HG03025 (cell line): ENCODE results near the gene WNK1.

Source experiments
- ATAC-seq: cut with Tn5 transposase; IDR thresholded peaks from one replicate; pipeline ENCODE4 v1.9.1; 2021; ENCODE audit warnings: mild to moderate bottlenecking, moderate library complexity; ENCODE audit not compliant: unreplicated experiment, low FRiP score

The WNK1 gene

GRCh38 chr12:938810-939209 is 186.4 kb downstream of the WNK1 start:
- no peak for ATAC-seq

DNA sequence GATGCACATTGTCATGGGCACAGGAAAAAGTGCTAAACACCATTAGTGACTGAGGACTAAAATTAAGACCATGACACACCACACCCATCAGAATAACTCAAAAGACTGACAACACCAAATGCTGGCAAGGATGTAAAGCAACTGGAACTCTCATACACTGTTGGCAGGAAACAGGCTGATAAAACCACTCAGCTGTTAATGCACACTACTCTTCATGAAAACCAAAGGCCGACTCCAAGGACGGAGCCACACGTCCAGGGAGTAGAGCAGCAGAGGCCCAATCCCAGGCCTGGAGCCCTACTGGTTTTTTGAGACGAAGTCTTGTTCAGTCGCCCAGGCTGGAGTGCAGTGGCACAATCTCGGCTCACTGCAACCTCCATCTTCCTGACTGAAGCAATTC is 190.7 kb downstream of the WNK1 start:
- no peak for ATAC-seq

DNA sequence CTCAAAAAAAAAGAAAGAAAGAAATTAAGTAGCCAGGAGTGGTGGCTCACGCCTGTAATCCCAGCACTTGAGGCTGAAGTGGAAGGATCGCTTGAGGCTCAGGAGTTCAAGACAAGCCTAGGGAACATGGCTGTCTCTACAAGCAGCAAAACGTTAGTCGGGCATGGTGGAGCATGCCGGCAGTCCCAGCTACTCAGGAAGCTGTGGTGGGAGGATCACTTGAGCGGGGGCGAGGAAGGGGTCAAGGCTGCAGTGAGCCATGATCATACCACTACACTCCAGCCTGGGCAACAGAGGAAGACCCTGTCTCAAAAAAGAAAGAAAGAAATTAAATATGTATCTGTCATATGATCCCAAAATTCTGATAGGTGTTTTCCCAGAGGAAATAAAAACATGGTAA is 191.8 kb downstream of the WNK1 start:
- ATAC-seq = no peak

- ATAC-seq = no peak
These were observed 193.8 kb downstream of the WNK1 start for GRCh38 chr12:946212-946611.

DNA sequence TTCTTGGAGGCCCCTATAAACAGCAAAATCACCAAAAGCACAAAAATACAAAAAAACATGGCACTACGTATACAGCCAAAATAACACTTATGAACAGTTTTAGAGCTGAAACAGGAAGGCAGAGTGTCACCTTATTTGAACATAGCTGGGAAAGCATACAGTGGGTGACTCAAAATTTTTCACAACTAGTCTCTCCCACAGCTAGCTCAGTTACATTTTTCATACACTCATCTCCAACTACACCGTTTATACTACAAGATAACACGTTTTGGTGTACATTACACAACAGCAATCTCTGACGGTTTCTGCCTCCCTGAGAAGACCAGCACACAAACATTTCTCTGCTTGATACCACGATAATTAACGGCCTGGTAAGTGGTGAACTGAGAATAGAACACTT is 194.3 kb downstream of the WNK1 start:
- no peak for ATAC-seq

- no peak for ATAC-seq
These were observed 195.9 kb downstream of the WNK1 start for GRCh38 chr12:948238-948637.

DNA sequence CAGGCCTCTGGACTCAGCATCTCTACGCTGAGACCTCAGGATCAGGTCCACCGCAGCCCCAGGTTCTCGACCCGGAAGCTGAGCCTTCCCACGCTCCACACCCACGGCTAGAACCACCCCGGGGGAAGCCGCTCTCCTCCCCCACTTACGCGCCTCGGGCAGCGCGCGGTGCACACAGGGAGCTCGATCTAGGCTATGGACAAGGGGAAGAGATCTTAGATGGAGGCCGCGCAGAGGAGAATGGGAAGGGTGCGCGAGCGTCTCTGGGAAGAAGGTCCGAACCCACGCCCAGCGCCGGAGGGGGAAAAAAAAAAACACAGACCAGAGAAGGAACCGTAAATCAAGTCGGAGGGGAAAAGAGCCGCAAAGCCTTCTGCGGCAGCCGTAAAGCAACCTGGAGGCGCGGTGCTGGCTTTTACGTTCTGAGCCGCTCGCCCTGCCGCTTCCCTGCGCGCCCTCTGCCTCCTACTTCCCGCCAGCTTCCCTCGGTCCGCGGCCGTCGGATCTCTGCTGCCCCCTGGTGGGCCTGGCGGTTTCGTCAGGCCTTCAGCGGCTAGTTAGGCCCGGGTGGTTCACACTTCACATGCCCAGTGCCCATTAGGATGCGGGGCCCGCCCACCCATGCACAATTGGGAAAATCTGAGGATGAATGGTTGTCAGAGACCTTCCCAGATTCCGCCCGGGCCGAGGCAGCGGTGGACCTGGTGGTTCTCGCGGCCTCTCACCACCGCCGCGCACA is 197.2 kb downstream of the WNK1 start, which contains the start of gene RAD52:
Gene RAD52 (minus strand): TSS at position 242 of the 739 bp plus-strand sequence. CDS start 16,636 bp downstream, outside the sequence.
- peak; percentile 92 for ATAC-seq

DNA sequence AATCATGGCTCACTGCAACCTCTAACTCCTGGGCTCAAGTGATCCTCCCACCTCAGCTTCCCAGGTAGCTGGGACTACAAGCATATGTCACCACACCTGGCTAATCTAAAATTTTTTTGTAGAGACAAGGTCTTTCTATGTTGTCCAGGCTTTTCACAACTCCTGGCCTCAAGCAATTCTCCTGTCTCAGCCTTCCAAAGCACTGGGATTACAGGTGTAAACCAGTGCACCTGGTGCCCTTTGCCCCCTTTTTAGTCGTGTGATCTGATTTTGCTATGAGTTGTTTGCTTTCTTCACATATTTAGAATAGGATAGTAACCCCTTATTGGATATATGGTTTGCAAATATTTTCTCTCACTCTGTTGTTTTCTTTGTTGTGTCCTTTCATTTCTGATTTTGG is 198.8 kb downstream of the WNK1 start:
- ATAC-seq = no peak

GRCh38 chr12:953776-954175 is 201.4 kb downstream of the WNK1 start:
- ATAC-seq = no peak

DNA sequence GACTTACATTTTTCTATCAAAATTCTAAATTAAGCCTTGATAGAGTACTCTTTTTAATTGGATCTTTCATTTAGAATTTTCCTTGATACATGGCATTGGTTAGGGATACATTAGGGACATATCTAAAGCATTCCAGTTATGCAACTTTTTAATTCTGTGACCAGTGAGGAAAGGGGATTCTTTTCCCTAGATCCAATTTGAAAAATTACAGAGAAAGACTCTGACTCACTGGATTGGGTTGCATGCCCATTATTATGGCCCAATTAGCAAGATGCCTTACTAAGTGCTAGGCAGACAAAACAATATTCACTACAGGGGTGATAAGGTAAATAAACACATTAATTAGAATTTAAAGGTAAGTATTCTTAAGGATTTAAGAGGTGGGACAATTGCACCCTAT is 202.4 kb downstream of the WNK1 start:
- no peak for ATAC-seq

DNA sequence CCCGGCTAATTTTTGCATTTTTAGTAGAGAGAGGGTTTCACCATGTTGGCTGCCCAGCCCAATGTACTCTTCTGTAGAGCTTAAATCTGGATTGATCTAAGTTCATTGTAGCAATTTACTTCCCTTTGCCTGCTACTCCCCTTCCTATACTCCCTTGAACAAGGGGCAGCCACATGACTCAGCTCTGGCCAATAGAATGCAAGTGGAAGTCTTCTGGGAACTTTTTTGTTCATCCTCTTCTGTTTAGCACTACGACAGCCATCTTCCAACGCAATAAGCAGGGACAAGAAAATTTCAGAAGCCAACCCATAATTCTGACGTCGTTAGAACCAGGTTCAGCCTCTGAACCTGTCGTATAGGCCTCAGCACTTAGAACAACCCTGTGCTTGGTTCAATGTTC is 203.6 kb downstream of the WNK1 start:
- ATAC-seq = no peak

DNA sequence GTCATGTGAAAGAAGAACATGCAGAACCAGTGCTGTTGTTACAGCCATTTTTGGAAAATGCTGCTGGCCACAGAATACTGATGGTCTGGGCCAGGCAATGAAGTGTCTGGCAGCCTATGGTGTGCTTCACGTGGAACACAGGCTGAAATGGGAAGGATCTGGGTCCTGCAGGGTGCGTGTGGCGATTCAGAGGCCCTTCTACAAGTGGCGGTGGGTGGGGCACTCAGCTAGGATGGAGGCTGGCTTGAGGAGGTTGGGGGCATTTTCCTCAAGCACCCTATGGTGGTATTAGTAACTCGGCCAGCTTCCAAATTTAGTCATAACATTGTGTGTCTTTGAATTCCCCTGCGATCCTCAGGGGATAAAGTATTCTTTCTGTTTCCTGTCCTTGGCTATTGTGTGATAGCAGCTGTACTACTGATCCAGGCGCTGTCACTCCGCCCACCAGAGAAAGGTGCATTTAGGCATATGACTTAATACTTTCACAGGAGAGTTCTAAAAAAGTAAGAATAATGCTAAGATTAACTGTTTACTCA is 206.3 kb downstream of the WNK1 start:
- no peak for ATAC-seq
